Stimulated activated naive CD4-positive, alpha-beta T cell treated with Interleukin-2 at 50 U/mL for 16 hours (primary cell): ENCODE results near the gene PDE4DIP.
"Not testable (repeated sequence)": the region's sequence is repeated elsewhere in the genome, so short reads cannot be mapped to it uniquely, and the experiment has no call there.

Source experiments
- DNase-seq: peaks from one replicate; lab custom pipeline; 2025; lab: John Stamatoyannopoulos, UW

Gene PDE4DIP

DNA sequence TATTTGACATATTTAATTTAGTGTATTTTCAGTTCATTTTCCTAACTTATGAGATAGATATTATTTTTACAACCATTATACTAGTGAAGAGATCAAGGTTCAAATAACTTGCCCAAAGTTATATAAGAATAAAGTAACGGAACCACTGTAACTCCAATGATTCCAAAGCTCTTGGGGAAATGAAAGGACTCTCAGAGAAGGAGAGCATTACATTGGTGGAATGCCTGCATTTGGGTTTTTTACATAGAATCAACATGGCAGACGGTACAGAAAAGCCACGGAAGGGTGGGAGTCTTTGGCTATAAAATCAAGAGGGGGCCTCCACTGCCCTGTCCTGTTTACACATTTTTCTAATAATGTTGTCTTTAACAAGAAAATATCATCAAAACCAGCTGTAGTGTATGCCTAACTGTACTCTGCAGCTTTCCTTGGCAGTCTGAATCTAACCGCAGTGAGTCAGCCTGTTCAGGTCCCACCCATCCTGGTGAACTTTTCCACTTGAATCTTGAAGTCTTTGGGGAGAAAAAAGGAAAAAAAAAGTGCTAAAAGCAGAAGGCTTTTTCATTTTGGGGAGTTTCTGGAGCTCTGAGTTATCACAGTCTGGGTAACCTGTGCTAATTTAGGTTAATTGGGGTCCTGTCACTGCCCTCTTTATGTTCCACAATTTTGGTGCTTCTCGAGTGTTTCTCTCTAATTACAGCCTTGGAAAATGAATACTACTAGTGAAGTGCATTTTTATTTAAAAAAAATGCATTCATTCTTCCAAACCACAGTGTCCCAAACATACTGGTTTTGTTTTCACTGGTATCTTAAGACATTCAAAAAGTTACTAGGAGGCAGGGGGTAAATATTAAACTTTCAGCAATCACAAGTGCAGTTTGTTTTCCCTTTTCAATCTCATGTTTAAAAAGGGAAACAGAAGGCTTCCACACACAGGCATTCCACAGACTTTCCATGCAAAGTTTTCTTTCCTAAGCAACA lies 30.5 kb downstream of the PDE4DIP start:
- DNase-seq: not testable (repeated sequence)

DNA sequence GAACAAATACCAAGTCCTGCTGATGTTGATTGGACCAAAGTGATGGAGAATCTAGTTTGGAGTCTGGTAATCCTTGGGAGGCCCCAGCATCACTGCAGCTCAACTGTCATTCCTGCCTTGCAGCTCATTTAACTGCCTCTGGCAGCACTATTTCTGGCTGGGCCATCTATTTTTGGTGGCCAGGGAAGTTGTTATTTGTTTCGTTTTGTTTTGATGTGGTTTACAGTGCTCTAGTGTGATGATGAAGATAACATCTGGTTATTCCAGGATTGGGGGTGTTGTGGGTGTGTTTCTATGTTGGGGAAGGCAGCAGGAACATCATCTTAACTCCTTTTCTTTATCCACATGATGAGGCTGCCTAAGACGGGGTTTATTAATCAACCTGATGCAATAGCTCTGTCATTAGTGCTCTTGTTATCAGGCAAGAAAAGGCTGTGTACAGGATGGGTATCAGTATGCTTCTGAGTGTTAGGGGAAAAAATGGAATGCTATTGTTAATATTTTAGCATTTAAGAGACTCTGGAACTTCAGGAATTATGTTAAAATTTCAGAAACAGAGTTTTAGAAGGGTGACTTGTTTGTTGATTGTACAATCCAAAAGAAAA lies 35.7 kb downstream of the PDE4DIP start:
- not testable (repeated sequence) for DNase-seq

DNA sequence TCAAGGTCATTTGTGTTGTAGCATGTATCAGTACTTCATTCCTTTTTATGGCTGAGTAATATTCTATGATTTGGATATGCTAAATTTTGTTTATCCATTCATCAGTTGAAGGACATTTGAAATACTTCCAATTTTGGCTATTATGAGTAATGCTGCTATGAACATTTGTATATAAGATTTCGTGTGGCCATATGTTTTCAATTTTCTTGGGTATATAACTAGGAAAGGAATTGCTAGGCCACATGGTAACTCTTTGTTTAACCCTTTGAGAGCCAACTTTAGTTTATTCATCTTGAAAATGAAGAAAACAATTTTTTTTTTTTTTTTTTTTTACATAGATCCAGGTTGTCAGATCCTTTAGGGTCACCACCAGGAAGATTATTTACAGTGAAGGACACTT lies 37.0 kb downstream of the PDE4DIP start:
- not testable (repeated sequence) for DNase-seq

- DNase-seq: not testable (repeated sequence)
These were observed 41.0 kb downstream of the PDE4DIP start for GRCh38 chr1:148885219-148885618.

- DNase-seq: not testable (repeated sequence)
These were observed 42.1 kb downstream of the PDE4DIP start for GRCh38 chr1:148886293-148886692.

DNA sequence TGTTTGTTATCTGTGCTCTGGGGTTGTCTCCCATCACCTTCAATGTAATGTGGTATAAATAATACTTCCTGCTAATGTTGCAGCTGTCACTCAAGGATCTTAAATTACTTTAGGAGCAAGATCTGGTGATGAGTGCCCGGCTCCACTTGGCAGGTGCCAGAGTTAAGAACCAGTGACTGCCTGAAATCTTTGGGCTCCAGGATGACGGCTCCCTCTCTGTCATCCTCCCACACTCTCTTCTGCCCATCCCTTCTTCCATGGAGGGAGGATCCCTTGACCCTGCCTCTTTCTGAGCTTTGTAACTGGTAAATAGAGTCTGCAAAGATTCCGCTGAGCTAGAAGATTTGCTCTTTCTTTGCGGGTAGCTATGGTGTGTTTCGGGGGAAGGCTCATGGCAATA lies 44.4 kb downstream of the PDE4DIP start:
- not testable (repeated sequence) for DNase-seq

GRCh38 chr1:148889267-148890074 lies 45.2 kb downstream of the PDE4DIP start:
- not testable (repeated sequence) for DNase-seq

DNA sequence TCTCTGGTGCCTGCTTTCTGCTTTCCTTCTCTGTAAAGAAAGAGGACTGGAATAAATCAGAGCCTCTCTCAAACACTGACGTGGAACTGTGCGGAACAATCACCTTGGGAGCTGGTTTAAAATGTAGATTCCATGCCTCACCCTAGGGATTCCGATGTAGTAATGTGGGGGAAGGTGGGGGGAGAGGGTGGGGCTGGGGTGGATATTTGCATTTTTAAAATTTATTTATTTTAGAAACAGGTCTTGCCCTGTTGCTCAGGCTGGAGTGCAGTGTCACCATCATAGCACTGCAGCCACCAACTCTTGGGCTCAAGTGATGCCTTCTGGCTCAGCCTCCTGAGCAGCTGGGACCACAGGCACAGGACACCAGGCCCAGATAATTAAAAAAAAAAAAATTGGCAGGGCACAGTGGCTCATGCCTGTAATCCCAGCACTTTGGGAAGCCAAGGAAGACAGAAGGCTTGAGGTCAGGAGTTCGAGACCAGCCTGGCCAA lies 45.9 kb downstream of the PDE4DIP start:
- DNase-seq: not testable (repeated sequence)

DNA sequence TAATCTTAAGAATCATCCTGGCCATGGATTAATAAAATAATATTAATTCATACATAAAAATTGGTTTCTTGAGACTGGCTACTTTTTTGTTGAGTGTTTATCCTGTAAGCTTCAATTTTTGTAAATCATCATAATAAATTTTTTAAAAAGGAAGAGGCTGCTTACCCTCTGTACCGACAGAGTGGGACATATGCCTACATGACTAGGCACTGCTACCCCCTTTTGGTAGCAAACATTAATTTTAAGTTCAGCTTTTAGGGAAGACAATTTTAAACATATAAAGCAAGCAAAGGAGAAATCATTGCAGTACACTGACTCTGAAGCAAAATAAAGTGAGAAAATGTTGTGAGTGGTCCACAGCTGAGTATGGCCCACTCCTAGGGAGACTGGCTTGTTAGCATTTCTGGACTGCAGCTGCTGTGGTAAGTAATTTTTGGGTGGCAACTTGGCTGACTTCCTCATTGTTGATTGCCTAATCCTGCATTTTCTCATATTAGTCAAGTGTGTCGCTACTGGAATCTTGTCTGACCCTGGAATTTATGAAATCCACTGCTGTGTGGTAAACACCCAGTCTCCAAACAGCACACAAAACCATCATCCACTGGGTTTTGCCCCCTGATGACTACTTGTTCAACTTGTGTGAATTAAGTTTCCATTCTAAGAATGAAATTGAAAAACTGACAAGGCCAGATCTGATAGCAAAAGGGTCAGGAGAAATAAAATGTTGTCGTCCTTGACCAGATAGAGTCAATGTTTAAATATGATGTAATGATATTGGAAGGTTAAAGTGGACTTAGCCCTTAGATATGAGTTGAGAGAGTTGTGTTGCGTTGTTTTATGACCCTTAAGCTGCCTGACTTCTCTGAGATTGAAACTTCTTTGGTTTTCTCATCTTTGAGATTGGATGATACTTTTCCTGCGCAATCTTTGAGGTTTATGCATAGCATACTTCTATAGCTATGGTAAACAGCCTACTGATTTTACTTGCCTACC lies 50.4 kb downstream of the PDE4DIP start:
- not testable (repeated sequence) for DNase-seq

DNA sequence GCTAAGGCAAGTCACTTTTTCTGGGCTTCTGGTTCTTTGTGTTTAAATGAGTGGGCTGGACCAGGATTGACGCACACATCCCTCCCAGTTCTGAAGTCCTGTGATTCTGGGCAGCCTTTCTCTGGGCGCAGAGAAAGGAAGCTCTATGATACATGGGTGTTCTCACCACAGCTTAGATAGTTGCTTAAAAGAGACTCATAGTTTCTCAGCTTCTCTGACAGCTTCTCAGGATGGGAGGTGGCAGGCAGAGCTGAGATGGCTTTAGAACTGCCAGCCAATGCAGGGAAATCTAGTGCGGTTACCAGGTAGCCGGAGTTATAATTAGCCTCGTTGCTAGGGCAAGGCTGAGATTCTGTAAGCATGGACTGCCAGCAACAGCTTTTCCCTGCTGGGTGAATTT lies 55.8 kb downstream of the PDE4DIP start:
- DNase-seq: not testable (repeated sequence)

DNA sequence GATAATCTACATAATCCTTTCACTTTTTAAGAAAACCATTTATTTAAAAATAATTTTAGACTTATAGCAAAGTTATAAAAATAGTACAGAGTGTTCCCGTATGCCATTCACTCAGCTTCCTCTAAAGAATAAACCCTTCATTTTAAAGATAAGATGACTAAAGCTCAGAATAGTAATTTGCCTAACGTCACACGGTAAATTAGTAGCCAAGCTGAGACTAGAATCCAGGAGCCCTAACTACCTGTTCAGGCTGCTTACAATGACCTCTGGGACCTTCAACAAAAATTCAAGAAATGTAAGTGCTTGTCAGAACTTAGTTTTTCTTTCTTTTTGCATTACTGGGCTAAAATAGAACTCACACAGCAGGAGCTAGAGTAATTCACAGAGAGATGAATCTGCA lies 56.5 kb downstream of the PDE4DIP start:
- not testable (repeated sequence) for DNase-seq

GRCh38 chr1:148901150-148901952 lies 57.1 kb downstream of the PDE4DIP start:
- not testable (repeated sequence) for DNase-seq

DNA sequence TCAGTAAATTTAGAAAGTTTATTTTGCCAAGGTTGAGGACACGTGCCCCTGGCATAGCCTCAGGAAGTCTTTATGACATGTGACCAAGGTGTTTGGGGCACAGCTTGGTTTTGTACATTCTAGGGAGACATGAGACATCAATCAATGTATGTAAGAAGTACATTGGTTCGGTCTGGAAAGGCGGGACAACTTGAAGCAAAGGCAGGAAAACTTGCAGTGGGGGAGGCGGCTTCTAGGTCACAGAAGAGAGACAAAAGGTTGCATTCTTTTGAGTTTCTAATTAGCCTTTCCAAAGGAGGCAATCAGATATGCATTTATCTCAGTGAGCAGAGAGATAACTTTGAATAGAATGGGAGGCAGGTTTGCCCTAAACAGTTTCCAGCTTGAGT lies 57.7 kb downstream of the PDE4DIP start:
- not testable (repeated sequence) for DNase-seq

DNA sequence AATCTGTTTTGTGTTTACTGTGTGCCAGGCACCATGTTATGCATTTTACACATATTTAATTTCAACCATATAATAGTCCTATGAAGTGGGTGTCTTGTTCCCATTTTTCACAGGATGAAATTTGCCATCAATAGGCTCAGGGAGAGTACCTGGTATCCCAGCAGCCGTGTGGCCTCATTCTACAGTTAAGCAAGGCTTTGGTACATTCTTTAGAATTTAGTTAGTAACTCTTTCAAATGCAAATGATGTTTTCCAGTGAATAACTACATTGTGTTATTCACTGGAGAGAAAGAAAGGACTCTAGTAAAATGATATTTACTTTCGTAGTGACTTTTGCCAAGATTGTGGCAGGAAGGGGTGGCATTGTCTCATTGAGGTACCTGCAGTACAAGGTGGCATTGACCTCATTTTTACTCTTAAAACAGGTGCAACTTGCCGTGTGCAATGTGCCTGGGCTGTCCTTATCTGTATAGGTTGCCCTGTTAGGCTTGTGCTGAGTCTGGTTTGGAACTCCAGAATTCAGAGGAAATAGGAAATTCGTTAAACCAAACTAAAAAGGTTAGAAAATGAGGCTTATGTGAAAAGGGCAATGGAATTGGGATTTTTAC lies 65.1 kb downstream of the PDE4DIP start:
- not testable (repeated sequence) for DNase-seq

DNA sequence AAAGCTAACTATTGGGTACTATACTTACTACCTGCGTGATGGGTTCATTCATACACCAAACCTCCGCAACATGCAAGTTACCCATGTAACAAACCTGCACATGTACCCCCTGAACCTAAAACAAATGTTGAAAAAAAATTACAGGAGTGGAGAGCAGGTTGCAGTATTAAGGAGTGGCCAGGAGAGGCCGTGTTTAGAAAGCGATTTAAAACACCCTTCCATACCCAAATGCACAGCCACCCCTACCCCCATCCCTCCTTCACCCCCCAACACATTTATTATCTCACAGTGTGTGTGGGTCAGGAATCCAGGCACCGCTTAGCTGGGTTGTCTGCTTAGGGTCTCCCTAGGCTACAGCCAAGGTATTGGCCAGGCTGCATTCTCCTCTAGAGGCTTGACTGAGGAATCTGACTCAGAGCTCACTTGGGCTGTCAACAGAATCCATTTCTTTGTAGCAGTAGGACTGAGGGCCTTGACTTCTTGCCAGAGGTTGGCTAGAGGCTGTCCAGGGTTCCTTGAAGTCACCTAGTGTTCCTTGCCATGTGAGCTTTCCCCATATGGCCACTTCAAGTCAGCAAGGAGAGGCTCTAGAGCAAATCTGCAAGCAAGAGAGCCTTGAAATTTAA lies 67.2 kb downstream of the PDE4DIP start:
- DNase-seq: not testable (repeated sequence)

GRCh38 chr1:148916222-148916621 lies 72.0 kb downstream of the PDE4DIP start:
- not testable (repeated sequence) for DNase-seq

DNA sequence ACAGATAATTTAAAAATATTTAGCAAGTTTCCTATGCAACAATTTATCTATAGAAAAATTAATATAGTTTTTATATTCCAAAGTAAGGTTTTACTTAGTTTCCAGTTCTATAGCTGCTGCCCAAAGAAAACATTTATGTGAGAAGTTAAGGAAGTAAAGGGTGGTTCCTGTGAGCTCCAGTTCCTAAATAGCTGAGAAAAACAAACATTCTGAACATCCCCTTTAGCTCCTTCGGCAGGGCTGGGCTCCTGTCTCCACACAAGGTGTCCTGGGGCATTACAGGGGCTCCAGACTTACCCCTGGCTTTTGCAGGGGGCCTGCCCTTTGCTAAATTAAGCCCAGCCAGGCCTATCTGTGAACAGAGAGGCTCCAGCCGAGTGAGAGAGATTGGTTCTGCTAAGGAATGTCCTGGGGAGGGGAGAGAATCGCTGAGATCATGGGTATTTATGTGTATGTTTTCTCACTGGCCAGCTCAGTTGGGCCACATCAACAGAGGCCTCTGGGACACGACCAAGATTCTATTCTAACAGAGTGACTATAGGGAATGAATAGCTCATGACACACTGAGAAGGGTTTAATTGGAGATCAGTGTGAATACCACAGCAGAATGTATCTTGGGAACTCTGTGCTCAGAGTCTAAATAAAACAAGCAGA lies 72.6 kb downstream of the PDE4DIP start:
- DNase-seq: not testable (repeated sequence)

DNA sequence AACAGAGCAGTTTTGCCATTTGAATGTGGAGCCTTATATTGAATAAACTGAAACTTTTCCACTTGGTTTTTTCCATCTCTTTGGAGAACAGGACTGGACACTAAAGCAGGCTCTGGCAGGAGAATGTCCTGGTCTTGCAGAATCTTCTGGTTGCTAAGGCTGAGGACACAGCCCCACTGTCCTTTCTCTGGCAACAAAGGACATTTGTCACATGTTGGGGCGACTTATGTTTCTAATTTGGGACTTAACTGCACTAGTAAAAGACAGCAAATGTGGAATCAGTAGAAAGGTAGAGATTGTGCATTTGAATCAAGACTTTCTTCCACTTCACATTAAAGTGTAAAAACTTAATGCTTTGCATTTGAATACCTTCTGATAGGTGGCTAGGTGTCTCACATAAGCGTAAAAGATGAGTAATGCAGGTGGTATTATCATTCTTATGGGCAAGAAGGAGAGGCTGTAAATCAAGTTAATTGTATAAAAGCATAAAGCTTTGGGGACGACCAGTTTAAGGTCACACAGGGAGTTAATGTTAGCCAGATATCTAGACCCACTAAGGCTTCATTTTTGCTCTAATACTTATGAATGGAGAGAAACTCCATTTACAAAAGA lies 74.7 kb downstream of the PDE4DIP start:
- not testable (repeated sequence) for DNase-seq
